SK-N-SH treated with all-trans-retinoic acid at 6 μM for 48 hours (cell line): ENCODE results near the gene GSG1L.

ENCODE experiments used
- ATAC-seq: fragments of 200-7000 bp; cut with Tn5 transposase; 3 replicates; pipeline ENCODE4 v1.9.1; 2020; ENCODE audit warnings: mild to moderate bottlenecking, moderate library complexity
- ARNTL ChIP-seq: fragments of 450-650 bp; formaldehyde crosslinking; IDR thresholded peaks from 2 replicates; pipeline ENCODE4 v1.5.0; 2020; ENCODE audit warnings: low read depth, mild to moderate bottlenecking, moderate library complexity, borderline replicate concordance
- BACH2 ChIP-seq: fragments of 250-450 bp; sonication (Bioruptor Pico); IDR thresholded peaks from 2 replicates; pipeline ENCODE4 v1.9.0; 2021; ENCODE audit warnings: mild to moderate bottlenecking, borderline replicate concordance
- GLIS3 ChIP-seq: fragments of 250-450 bp; sonication (Bioruptor Pico); IDR thresholded peaks from 2 replicates; pipeline ENCODE4 v1.5.0; 2020; ENCODE audit warnings: mild to moderate bottlenecking, moderate library complexity
- ISL1 ChIP-seq: fragments of 250-450 bp; sonication (Bioruptor Pico); IDR thresholded peaks from 2 replicates; pipeline ENCODE4 v2.1.2; 2022; ENCODE audit warnings: mild to moderate bottlenecking, moderate library complexity
- OSR1 ChIP-seq: fragments of 250-450 bp; sonication (Bioruptor Pico); IDR thresholded peaks from 2 replicates; pipeline ENCODE4 v1.8.0; 2022; ENCODE audit warnings: moderate library complexity, mild to moderate bottlenecking, inconsistent platforms
- RARB ChIP-seq: fragments of 250-450 bp; sonication (Bioruptor Pico); IDR thresholded peaks from 2 replicates; pipeline ENCODE4 v1.8.0; 2021; ENCODE audit warnings: mild to moderate bottlenecking, moderate library complexity
- SNAI2 ChIP-seq: fragments of 250-450 bp; sonication (Bioruptor Pico); IDR thresholded peaks from 2 replicates; pipeline ENCODE4 v1.5.0; 2020; ENCODE audit warnings: mild to moderate bottlenecking, moderate library complexity
- TCF4 ChIP-seq: fragments of 250-450 bp; sonication (Bioruptor Pico); IDR thresholded peaks from 2 replicates; pipeline ENCODE4 v1.8.0; 2021; ENCODE audit warnings: mild to moderate bottlenecking, moderate library complexity, borderline replicate concordance
- ZC3H10 ChIP-seq: fragments of 250-450 bp; sonication (Bioruptor Pico); IDR thresholded peaks from 2 replicates; pipeline ENCODE4 v1.5.1; 2021; ENCODE audit warnings: mild to moderate bottlenecking, moderate library complexity
- ZFP3 ChIP-seq: fragments of 250-450 bp; sonication (Bioruptor Pico); IDR thresholded peaks from 2 replicates; pipeline ENCODE4 v1.5.0; 2020; ENCODE audit warnings: mild to moderate bottlenecking, moderate library complexity
- ZFP30 ChIP-seq: fragments of 450-650 bp; formaldehyde crosslinking; IDR thresholded peaks from 2 replicates; pipeline ENCODE4 v1.5.0; 2022; ENCODE audit warnings: mild to moderate bottlenecking, moderate library complexity
- ZNF565 ChIP-seq: fragments of 450-650 bp; formaldehyde crosslinking; conservative IDR thresholded peaks from 2 replicates; pipeline ENCODE4 v1.5.0; 2020; ENCODE audit warnings: low read depth, mild to moderate bottlenecking, moderate library complexity
- ZNF70 ChIP-seq: fragments of 450-650 bp; formaldehyde crosslinking; IDR thresholded peaks from 2 replicates; pipeline ENCODE4 v1.5.0; 2020; ENCODE audit warnings: mild to moderate bottlenecking, moderate library complexity
- ZNF8 ChIP-seq: fragments of 450-650 bp; formaldehyde crosslinking; IDR thresholded peaks from 2 replicates; pipeline ENCODE4 v1.5.0; 2020; ENCODE audit warnings: mild to moderate bottlenecking, moderate library complexity
- TF ChIP-seq, protein P1 (sequence below): fragments of 250-450 bp; sonication (Bioruptor Pico); IDR thresholded peaks from 2 replicates; pipeline ENCODE4 v1.5.0; 2020; ENCODE audit warnings: mild to moderate bottlenecking, moderate library complexity
- TF ChIP-seq, protein P2 (sequence below): fragments of 250-450 bp; sonication (Bioruptor Pico); IDR thresholded peaks from 2 replicates; pipeline ENCODE4 v1.8.0; 2021; ENCODE audit warnings: low read depth, mild to moderate bottlenecking, moderate library complexity, borderline replicate concordance
- TF ChIP-seq, protein P3 (sequence below): fragments of 250-450 bp; sonication (Bioruptor Pico); IDR thresholded peaks from 2 replicates; pipeline ENCODE4 v1.5.1; 2021; ENCODE audit warnings: mild to moderate bottlenecking, moderate library complexity
- TF ChIP-seq, protein P4 (sequence below): fragments of 250-450 bp; sonication (Bioruptor Pico); IDR thresholded peaks from 2 replicates; pipeline ENCODE4 v1.5.1; 2020; ENCODE audit warnings: low read depth, mild to moderate bottlenecking, moderate library complexity
- TF ChIP-seq, protein P5 (sequence below): fragments of 250-450 bp; sonication (Bioruptor Pico); IDR thresholded peaks from 2 replicates; pipeline ENCODE4 v1.8.0; 2020; ENCODE audit warnings: mild to moderate bottlenecking, moderate library complexity, borderline replicate concordance

The GSG1L gene

DNA sequence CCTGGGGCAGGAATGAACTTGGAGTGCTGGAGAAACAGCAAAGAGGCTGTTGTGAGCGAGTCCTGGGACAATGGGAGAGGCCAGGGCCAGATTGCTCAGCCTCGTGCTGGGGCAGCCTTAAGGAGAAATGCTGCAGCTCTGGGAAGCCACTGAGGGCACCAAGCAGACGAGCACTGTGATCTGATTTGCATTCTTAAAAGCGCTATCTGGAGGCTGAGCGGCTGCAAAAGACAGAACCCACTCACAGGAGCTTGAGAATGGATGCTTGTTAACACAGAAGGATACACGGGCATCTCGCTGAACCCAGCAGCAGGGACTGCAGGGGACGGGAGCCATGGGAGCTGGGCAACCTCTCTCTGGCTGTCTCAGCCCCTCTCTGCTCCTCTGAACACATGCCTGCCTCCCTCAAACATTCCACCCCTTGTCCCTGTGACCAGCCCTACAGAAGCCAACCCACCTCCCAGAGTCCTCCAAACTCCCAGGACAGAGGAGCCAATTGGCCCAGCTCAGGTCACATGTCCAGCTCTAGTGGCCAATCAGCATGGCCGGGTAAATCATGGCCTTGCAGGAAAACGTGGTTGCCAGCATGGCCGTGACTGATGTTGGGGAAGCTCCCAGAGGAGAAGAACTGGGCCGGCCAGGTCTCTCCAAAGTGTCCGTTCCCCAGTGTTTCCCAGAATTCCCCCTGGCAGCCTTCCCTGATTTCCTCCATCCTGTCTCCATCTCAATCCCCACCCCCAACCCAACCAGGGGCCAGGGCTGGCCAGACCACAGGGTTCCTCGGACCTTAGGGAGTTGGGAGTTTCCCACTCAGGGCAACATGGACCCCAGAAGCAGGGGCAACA is 60.3 kb downstream of the GSG1L start:
- ATAC-seq: no peak
- TF ChIP-seq, protein P1, sequence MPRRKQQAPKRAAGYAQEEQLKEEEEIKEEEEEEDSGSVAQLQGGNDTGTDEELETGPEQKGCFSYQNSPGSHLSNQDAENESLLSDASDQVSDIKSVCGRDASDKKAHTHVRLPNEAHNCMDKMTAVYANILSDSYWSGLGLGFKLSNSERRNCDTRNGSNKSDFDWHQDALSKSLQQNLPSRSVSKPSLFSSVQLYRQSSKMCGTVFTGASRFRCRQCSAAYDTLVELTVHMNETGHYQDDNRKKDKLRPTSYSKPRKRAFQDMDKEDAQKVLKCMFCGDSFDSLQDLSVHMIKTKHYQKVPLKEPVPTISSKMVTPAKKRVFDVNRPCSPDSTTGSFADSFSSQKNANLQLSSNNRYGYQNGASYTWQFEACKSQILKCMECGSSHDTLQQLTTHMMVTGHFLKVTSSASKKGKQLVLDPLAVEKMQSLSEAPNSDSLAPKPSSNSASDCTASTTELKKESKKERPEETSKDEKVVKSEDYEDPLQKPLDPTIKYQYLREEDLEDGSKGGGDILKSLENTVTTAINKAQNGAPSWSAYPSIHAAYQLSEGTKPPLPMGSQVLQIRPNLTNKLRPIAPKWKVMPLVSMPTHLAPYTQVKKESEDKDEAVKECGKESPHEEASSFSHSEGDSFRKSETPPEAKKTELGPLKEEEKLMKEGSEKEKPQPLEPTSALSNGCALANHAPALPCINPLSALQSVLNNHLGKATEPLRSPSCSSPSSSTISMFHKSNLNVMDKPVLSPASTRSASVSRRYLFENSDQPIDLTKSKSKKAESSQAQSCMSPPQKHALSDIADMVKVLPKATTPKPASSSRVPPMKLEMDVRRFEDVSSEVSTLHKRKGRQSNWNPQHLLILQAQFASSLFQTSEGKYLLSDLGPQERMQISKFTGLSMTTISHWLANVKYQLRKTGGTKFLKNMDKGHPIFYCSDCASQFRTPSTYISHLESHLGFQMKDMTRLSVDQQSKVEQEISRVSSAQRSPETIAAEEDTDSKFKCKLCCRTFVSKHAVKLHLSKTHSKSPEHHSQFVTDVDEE (CRISPR knock-in tag): no peak
- TF ChIP-seq ZNF70 (CRISPR knock-in tag) (no peak), SNAI2 (CRISPR knock-in tag) (no peak), ZNF565 (CRISPR knock-in tag) (no peak), ZNF8 (no peak), OSR1 (CRISPR knock-in tag) (no peak), RARB (CRISPR knock-in tag) (no peak), GLIS3 (CRISPR knock-in tag) (no peak), ZFP30 (CRISPR knock-in tag) (no peak), ZC3H10 (CRISPR knock-in tag) (no peak), ISL1 (CRISPR knock-in tag) (no peak)
- TF ChIP-seq, protein P2, sequence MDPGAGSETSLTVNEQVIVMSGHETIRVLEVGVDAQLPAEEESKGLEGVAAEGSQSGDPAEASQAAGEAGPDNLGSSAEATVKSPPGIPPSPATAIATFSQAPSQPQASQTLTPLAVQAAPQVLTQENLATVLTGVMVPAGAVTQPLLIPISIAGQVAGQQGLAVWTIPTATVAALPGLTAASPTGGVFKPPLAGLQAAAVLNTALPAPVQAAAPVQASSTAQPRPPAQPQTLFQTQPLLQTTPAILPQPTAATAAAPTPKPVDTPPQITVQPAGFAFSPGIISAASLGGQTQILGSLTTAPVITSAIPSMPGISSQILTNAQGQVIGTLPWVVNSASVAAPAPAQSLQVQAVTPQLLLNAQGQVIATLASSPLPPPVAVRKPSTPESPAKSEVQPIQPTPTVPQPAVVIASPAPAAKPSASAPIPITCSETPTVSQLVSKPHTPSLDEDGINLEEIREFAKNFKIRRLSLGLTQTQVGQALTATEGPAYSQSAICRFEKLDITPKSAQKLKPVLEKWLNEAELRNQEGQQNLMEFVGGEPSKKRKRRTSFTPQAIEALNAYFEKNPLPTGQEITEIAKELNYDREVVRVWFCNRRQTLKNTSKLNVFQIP (CRISPR knock-in tag): no peak
- TF ChIP-seq, protein P3, sequence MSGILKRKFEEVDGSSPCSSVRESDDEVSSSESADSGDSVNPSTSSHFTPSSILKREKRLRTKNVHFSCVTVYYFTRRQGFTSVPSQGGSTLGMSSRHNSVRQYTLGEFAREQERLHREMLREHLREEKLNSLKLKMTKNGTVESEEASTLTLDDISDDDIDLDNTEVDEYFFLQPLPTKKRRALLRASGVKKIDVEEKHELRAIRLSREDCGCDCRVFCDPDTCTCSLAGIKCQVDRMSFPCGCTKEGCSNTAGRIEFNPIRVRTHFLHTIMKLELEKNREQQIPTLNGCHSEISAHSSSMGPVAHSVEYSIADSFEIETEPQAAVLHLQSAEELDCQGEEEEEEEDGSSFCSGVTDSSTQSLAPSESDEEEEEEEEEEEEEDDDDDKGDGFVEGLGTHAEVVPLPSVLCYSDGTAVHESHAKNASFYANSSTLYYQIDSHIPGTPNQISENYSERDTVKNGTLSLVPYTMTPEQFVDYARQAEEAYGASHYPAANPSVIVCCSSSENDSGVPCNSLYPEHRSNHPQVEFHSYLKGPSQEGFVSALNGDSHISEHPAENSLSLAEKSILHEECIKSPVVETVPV: no peak
- TF ChIP-seq, protein P4, sequence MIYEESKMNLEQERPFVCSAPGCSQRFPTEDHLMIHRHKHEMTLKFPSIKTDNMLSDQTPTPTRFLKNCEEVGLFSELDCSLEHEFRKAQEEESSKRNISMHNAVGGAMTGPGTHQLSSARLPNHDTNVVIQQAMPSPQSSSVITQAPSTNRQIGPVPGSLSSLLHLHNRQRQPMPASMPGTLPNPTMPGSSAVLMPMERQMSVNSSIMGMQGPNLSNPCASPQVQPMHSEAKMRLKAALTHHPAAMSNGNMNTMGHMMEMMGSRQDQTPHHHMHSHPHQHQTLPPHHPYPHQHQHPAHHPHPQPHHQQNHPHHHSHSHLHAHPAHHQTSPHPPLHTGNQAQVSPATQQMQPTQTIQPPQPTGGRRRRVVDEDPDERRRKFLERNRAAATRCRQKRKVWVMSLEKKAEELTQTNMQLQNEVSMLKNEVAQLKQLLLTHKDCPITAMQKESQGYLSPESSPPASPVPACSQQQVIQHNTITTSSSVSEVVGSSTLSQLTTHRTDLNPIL (CRISPR knock-in tag): no peak

DNA sequence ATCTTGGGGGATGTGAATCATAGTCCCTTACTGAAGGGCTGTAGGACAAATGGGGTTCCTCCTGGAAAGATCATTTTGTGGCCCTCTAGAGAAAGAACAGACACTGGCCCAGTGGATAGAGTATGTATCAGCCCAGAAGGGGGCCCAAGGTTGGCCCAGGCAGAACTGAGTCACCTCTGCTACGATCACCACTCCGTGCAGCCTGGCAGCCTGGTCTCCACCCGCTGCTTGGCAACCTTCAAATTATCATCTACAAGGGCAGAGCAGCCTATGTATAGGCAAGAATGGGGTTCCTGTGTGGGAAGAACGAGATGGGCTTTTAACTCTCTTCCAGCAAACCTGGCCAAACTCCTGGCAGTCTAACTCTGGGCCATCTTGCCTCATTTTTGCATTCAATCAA is 61.9 kb downstream of the GSG1L start:
- ATAC-seq: no peak
- TF ChIP-seq ZNF70 (CRISPR knock-in tag) (no peak), ISL1 (CRISPR knock-in tag) (no peak), ZNF8 (no peak), SNAI2 (CRISPR knock-in tag) (no peak), TCF4 (CRISPR knock-in tag) (no peak), ZFP3 (CRISPR knock-in tag) (no peak), OSR1 (CRISPR knock-in tag) (no peak), ARNTL (CRISPR knock-in tag) (no peak), BACH2 (CRISPR knock-in tag) (no peak), GLIS3 (CRISPR knock-in tag) (no peak)
- TF ChIP-seq, protein P4 (CRISPR knock-in tag): no peak
- TF ChIP-seq, protein P5, sequence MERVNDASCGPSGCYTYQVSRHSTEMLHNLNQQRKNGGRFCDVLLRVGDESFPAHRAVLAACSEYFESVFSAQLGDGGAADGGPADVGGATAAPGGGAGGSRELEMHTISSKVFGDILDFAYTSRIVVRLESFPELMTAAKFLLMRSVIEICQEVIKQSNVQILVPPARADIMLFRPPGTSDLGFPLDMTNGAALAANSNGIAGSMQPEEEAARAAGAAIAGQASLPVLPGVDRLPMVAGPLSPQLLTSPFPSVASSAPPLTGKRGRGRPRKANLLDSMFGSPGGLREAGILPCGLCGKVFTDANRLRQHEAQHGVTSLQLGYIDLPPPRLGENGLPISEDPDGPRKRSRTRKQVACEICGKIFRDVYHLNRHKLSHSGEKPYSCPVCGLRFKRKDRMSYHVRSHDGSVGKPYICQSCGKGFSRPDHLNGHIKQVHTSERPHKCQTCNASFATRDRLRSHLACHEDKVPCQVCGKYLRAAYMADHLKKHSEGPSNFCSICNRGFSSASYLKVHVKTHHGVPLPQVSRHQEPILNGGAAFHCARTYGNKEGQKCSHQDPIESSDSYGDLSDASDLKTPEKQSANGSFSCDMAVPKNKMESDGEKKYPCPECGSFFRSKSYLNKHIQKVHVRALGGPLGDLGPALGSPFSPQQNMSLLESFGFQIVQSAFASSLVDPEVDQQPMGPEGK (CRISPR knock-in tag): no peak
- TF ChIP-seq, protein P1 (CRISPR knock-in tag): no peak
- TF ChIP-seq, protein P2 (CRISPR knock-in tag): no peak
